Posterior cingulate gyrus (tissue), 11 donors: ENCODE data around the gene FBXO22.
"Not testable (repeated sequence)": the region's sequence is repeated elsewhere in the genome, so short reads cannot be mapped to it uniquely, and the experiment has no call there.

Experiments used
- DNase-seq, 10 donors: peaks; one replicate each; pipeline versions ENCODE4 v3.0.0 to v3.0.0-alpha.2; 2020 to 2021; ENCODE audit warnings: mixed read lengths in 3 of 10
- intact Hi-C: fragments of 100-400 bp; cut with DNase I; formaldehyde crosslinking; loops from one replicate; pipeline ENCODE4 v1.15.1; 2023

FBXO22 gene

GRCh38 chr15:75961331-75961730 lies 57.7 kb downstream of the FBXO22 start:
- intact Hi-C loops: no loop called here
- no peak for DNase-seq

GRCh38 chr15:75966073-75966472 lies 62.4 kb downstream of the FBXO22 start:
- intact Hi-C loops: no loop called here
- DNase-seq: no peak

GRCh38 chr15:75976766-75977165 lies 73.1 kb downstream of the FBXO22 start:
- intact Hi-C loops, DNase-seq: not testable (repeated sequence)

GRCh38 chr15:75981149-75981815 lies 77.6 kb downstream of the FBXO22 start:
- intact Hi-C loops: no loop called here
- no peak for DNase-seq

GRCh38 chr15:75982468-75982867 lies 78.8 kb downstream of the FBXO22 start:
- intact Hi-C loops: no loop called here
- no peak for DNase-seq

GRCh38 chr15:75984706-75985105 lies 81.0 kb downstream of the FBXO22 start:
- intact Hi-C loops, DNase-seq: not testable (repeated sequence)

GRCh38 chr15:75985971-75986370 lies 82.3 kb downstream of the FBXO22 start:
- no peak for DNase-seq
- intact Hi-C loops: no loop called here

GRCh38 chr15:75989045-75989444 lies 85.4 kb downstream of the FBXO22 start:
- intact Hi-C loops: no loop called here
- DNase-seq: no peak

GRCh38 chr15:75989875-75990274 lies 86.2 kb downstream of the FBXO22 start:
- intact Hi-C loops: no loop called here
- DNase-seq: no peak
